WTC11 (cell line): ENCODE measurements around the gene ACSF2. TPM values are rescaled to one million over a fixed set of nuclear protein-coding genes. Genes with fewer than 3 reads are reported as not detected.

Experiments
- ATAC-seq: fragments of 200-7000 bp; cut with Tn5 transposase; 2 replicates; pipeline ENCODE4 v1.10.0; 2021; ENCODE audit warnings: mild to moderate bottlenecking, moderate library complexity
- CTCF ChIA-PET: fragments of 300-600 bp; sonication (Branson Sonifier 250); formaldehyde crosslinking; loops from one replicate; lab custom pipeline; 2021; ENCODE audit warnings: antibody characterized with exemption; lab: Charles Lee
- POLR2A ChIA-PET: fragments of 350-600 bp; sonication (Branson Sonifier 250); formaldehyde crosslinking; loops from one replicate; lab custom pipeline; 2021; ENCODE audit warnings: antibody characterized with exemption; lab: Charles Lee
- DNase-seq: peaks from one replicate; pipeline ENCODE4 v3.0.0; 2021; ENCODE audit warnings: low spot score
- H3K27ac Mint-ChIP-seq: 2 replicates; pipeline ENCODE4 v1.8.0; 2021; ENCODE audit warnings: mixed read lengths
- H3K27me3 Mint-ChIP-seq: 2 replicates; pipeline ENCODE4 v1.8.0; 2021; ENCODE audit warnings: low read depth, mild to moderate bottlenecking, moderate library complexity, mixed read lengths
- H3K36me3 Mint-ChIP-seq: 2 replicates; pipeline ENCODE4 v1.8.0; 2021; ENCODE audit warnings: mixed read lengths
- H3K4me1 Mint-ChIP-seq: 2 replicates; pipeline ENCODE4 v1.8.0; 2022; ENCODE audit warnings: mixed read lengths
- H3K4me3 Mint-ChIP-seq: 2 replicates; pipeline ENCODE4 v1.8.0; 2021; ENCODE audit warnings: mild to moderate bottlenecking, moderate library complexity, mixed read lengths
- H3K9me3 Mint-ChIP-seq: 2 replicates; pipeline ENCODE4 v1.8.0; 2021; ENCODE audit warnings: mixed read lengths
- ATF6 ChIP-seq: sonication (generic); formaldehyde crosslinking; IDR thresholded peaks from 2 replicates; pipeline ENCODE4 v1.8.1; 2023; ENCODE audit warnings: mild to moderate bottlenecking, missing genetic modification reagents
- CDX4 ChIP-seq: fragments of 250-450 bp; sonication (Bioruptor Pico); IDR thresholded peaks from 2 replicates; pipeline ENCODE4 v1.9.0; 2021; ENCODE audit warnings: moderate library complexity, mild to moderate bottlenecking, inconsistent platforms, borderline replicate concordance
- CREB1 ChIP-seq: sonication (generic); formaldehyde crosslinking; IDR thresholded peaks from 2 replicates; pipeline ENCODE4 v1.8.0; 2023; ENCODE audit warnings: mild to moderate bottlenecking, missing genetic modification reagents
- ELF4 ChIP-seq: sonication (generic); formaldehyde crosslinking; IDR thresholded peaks from 2 replicates; pipeline ENCODE4 v1.8.1; 2022; ENCODE audit warnings: low read depth, mild to moderate bottlenecking, moderate library complexity, missing genetic modification reagents
- EMX1 ChIP-seq: fragments of 250-450 bp; sonication (Bioruptor Pico); IDR thresholded peaks from 2 replicates; pipeline ENCODE4 v1.8.0; 2021; ENCODE audit warnings: mild to moderate bottlenecking
- ETV6 ChIP-seq: sonication (generic); formaldehyde crosslinking; IDR thresholded peaks from 2 replicates; pipeline ENCODE4 v1.8.1; 2022; ENCODE audit warnings: mild to moderate bottlenecking, missing genetic modification reagents
- GABPB1 ChIP-seq: sonication (generic); formaldehyde crosslinking; IDR thresholded peaks from 2 replicates; pipeline ENCODE4 v1.8.1; 2023; ENCODE audit warnings: mild to moderate bottlenecking, missing genetic modification reagents
- HMGA2 ChIP-seq: fragments of 250-450 bp; sonication (Bioruptor Pico); IDR thresholded peaks from 2 replicates; pipeline ENCODE4 v1.4.0; 2021; ENCODE audit warnings: mild to moderate bottlenecking, moderate library complexity
- HMGXB4 ChIP-seq: sonication (generic); formaldehyde crosslinking; IDR thresholded peaks from 2 replicates; pipeline ENCODE4 v1.8.1; 2023; ENCODE audit warnings: mild to moderate bottlenecking, moderate library complexity, missing genetic modification reagents
- MXD4 ChIP-seq: fragments of 250-450 bp; sonication (Bioruptor Pico); IDR thresholded peaks from 2 replicates; pipeline ENCODE4 v1.8.0; 2021; ENCODE audit warnings: mild to moderate bottlenecking, moderate library complexity, borderline replicate concordance
- SP1 ChIP-seq: sonication (generic); formaldehyde crosslinking; conservative IDR thresholded peaks from 2 replicates; pipeline ENCODE4 v1.8.1; 2022; ENCODE audit warnings: missing genetic modification reagents
- USF1 ChIP-seq: sonication (generic); formaldehyde crosslinking; IDR thresholded peaks from 2 replicates; pipeline ENCODE4 v1.8.0; 2022; ENCODE audit warnings: mild to moderate bottlenecking, missing genetic modification reagents
- ZBTB43 ChIP-seq: sonication (generic); formaldehyde crosslinking; IDR thresholded peaks from 2 replicates; pipeline ENCODE4 v1.8.1; 2023; ENCODE audit warnings: mild to moderate bottlenecking, missing genetic modification reagents
- ZNF138 ChIP-seq: sonication (generic); formaldehyde crosslinking; conservative IDR thresholded peaks from 2 replicates; pipeline ENCODE4 v1.8.1; 2022; ENCODE audit warnings: mild to moderate bottlenecking, moderate library complexity, missing genetic modification reagents
- ZNF317 ChIP-seq: sonication (generic); formaldehyde crosslinking; IDR thresholded peaks from 2 replicates; pipeline ENCODE4 v1.8.1; 2023; ENCODE audit warnings: low read depth, mild to moderate bottlenecking, moderate library complexity, missing genetic modification reagents, borderline replicate concordance
- ZNF396 ChIP-seq: fragments of 250-450 bp; sonication (Bioruptor Pico); IDR thresholded peaks from 2 replicates; pipeline ENCODE4 v1.8.0; 2021; ENCODE audit warnings: mild to moderate bottlenecking, moderate library complexity, borderline replicate concordance
- ZNF416 ChIP-seq: fragments of 250-450 bp; sonication (Bioruptor Pico); IDR thresholded peaks from 2 replicates; pipeline ENCODE4 v1.9.0; 2021; ENCODE audit warnings: mild to moderate bottlenecking, inconsistent platforms
- ZNF425 ChIP-seq: fragments of 250-450 bp; sonication (Bioruptor Pico); conservative IDR thresholded peaks from 2 replicates; pipeline ENCODE4 v1.9.0; 2021; ENCODE audit warnings: mild to moderate bottlenecking
- total RNA-seq: library from RNA; stranded (reverse); gene quantifications from 3 replicates; pipeline ENCODE4 v1.2.3, GENCODE V29; 2021

ACSF2 gene
- total RNA-seq, 1 experiment from 2014 or later: 19.9 TPM

- ATAC-seq (peak; percentile 8; the same call in 1 of the 2 replicates), DNase-seq (no peak)
- no peaks in the 10 kb centered on the region for H3K9me3 Mint-ChIP-seq
- H3K4me3 Mint-ChIP-seq: peak overlapping the region; percentile 53
- CTCF ChIA-PET: interaction anchor here (0.6 to 5.8 kb wide), 3 partner anchors 10 to 73 kb away, joined by 3 to 40 read pairs (median 17); partner anchors contain the start of gene LRRC59
- H3K27ac Mint-ChIP-seq: no peak overlapping the region
- TF ChIP-seq MXD4 (CRISPR knock-in tag) (no peak), ELF4 (no peak), EMX1 (CRISPR knock-in tag) (no peak), HMGXB4 (no peak), USF1 (CRISPR knock-in tag) (no peak), ZNF416 (no peak), ZNF396 (CRISPR knock-in tag) (no peak), ETV6 (CRISPR knock-in tag) (no peak), ZNF317 (CRISPR knock-in tag) (no peak), CREB1 (CRISPR knock-in tag) (no peak), ATF6 (CRISPR knock-in tag) (no peak), ZNF138 (CRISPR knock-in tag) (no peak), ZBTB43 (CRISPR knock-in tag) (no peak), SP1 (CRISPR knock-in tag) (no peak), HMGA2 (CRISPR knock-in tag) (no peak), ZNF425 (no peak), CDX4 (CRISPR knock-in tag) (no peak), GABPB1 (CRISPR knock-in tag) (no peak)
- peaks cover 23% of the 10 kb centered on the region for H3K4me1 Mint-ChIP-seq
- POLR2A ChIA-PET: no interaction called here
- no peaks in the 10 kb centered on the region for H3K36me3 Mint-ChIP-seq
- H3K27me3 Mint-ChIP-seq: peaks cover 29% of the 10 kb centered on the region
Observed at GRCh38 chr17:50469671-50470305, 43.8 kb downstream of the ACSF2 start.
